Esophagus muscularis mucosa (tissue), 4 donors: ENCODE measurements around the gene SRGAP3.

Source experiments
- EP300 ChIP-seq: sonication (generic); formaldehyde crosslinking; IDR thresholded peaks from one replicate; pipeline ENCODE4 v1.6.1; 2017; ENCODE audit warnings: antibody characterized with exemption
- POLR2A ChIP-seq: fragments of 450-650 bp; IDR thresholded peaks from one replicate; pipeline ENCODE4 v1.6.1; 2017; ENCODE audit warnings: antibody characterized with exemption, moderate library complexity, mild to moderate bottlenecking, low read depth
- POLR2AphosphoS5 ChIP-seq, 2 donors: sonication (generic); formaldehyde crosslinking; IDR thresholded peaks; one replicate each; pipeline ENCODE4 v1.6.1; 2017; ENCODE audit warnings: antibody characterized with exemption in 2 of 2
- TF ChIP-seq, protein P1 (sequence below), 3 experiments: fragments of 200-600 bp in 2 of 3; fragments of 450-650 bp in 1 of 3; sonication (generic) in 2 of 3; IDR thresholded peaks; one replicate each; pipeline ENCODE4 v1.5.1; 2017 to 2019; ENCODE audit warnings: antibody characterized with exemption in 3 of 3, mild to moderate bottlenecking in 2 of 3, moderate library complexity in 1 of 3

DNA sequence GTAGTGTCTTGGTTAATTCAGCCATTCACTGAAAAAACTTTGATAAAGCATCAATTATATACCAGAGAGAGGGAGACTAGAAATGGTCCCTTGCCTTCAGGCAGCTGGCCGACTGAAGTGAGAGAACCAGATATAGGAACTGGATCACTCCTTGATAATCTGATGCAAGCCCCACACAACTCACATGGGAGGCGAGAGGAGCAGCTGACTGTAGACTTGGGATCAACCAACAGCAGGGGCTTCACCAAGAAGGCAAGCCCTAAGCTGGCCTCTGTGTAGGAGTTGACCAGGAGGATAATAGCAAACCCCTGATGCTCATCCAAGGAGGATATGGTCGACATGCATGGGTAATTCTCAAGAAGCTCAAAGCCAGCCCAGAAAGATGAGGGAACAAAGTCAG is 133.1 kb downstream of the SRGAP3 start:
- TF ChIP-seq, protein P1, sequence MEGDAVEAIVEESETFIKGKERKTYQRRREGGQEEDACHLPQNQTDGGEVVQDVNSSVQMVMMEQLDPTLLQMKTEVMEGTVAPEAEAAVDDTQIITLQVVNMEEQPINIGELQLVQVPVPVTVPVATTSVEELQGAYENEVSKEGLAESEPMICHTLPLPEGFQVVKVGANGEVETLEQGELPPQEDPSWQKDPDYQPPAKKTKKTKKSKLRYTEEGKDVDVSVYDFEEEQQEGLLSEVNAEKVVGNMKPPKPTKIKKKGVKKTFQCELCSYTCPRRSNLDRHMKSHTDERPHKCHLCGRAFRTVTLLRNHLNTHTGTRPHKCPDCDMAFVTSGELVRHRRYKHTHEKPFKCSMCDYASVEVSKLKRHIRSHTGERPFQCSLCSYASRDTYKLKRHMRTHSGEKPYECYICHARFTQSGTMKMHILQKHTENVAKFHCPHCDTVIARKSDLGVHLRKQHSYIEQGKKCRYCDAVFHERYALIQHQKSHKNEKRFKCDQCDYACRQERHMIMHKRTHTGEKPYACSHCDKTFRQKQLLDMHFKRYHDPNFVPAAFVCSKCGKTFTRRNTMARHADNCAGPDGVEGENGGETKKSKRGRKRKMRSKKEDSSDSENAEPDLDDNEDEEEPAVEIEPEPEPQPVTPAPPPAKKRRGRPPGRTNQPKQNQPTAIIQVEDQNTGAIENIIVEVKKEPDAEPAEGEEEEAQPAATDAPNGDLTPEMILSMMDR (IDR thresholded peaks at IDR 0.05) = no peak
- TF ChIP-seq POLR2A = no peak
- TF ChIP-seq EP300 = no peak
- no peak for TF ChIP-seq POLR2AphosphoS5 (IDR thresholded peaks at IDR 0.05)
